Kidney (tissue), 14 donors: ENCODE measurements around the gene TDRD12. TPM values are rescaled to one million over a fixed set of nuclear protein-coding genes. Genes with fewer than 3 reads are reported as not detected.

Experiments
- DNase-seq, 5 donors: peaks; one replicate each; pipeline ENCODE4 v3.0.0-alpha.2; 2013 to 2020
- FAIRE-seq: peaks from 2 replicates; lab custom pipeline; 2012; peaks lifted over from hg19 to GRCh38; lab: Jason Lieb, UNC
- H3K27ac ChIP-seq, 2 donors: one replicate each; pipeline ENCODE4 v1.7.0; 2013; ENCODE audit warnings: low read depth in 2 of 2, low read length in 2 of 2, inconsistent platforms in 1 of 2
- H3K27me3 ChIP-seq: one replicate; pipeline ENCODE4 v1.7.1; 2013; ENCODE audit warnings: low read length, inconsistent platforms; ENCODE audit not compliant: control insufficient read depth, insufficient read depth
- H3K36me3 ChIP-seq, 3 donors: one replicate each; pipeline versions ENCODE4 v1.7.0 to v1.7.1; 2013; ENCODE audit warnings: low read length in 3 of 3, control low read depth in 1 of 3, inconsistent platforms in 1 of 3; ENCODE audit not compliant: insufficient read depth in 3 of 3, control insufficient read depth in 2 of 3
- H3K4me1 ChIP-seq, 3 donors: one replicate each; pipeline versions ENCODE4 v1.7.0 to v1.7.1; 2013; ENCODE audit warnings: low read length in 3 of 3, inconsistent platforms in 1 of 3, low read depth in 1 of 3; ENCODE audit not compliant: control insufficient read depth in 2 of 3, insufficient read depth in 2 of 3
- H3K4me3 ChIP-seq, 3 donors: one replicate each; pipeline versions ENCODE4 v1.7.0 to v1.8.1; 2013; ENCODE audit warnings: low read length in 3 of 3, control low read depth in 1 of 3, inconsistent platforms in 1 of 3
- H3K9ac ChIP-seq, 3 donors: one replicate each; pipeline versions ENCODE4 v1.7.0 to v1.7.1; 2013; ENCODE audit warnings: low read length in 3 of 3, control low read depth in 1 of 3, inconsistent platforms in 1 of 3
- H3K9me3 ChIP-seq, 3 donors: one replicate each; pipeline versions ENCODE4 v1.7.0 to v1.7.1; 2013; ENCODE audit warnings: low read length in 3 of 3, control low read depth in 1 of 3, inconsistent platforms in 1 of 3; ENCODE audit not compliant: control insufficient read depth in 2 of 3, insufficient read depth in 1 of 3
- CTCF ChIP-seq: IDR thresholded peaks from 3 replicates; pipeline ENCODE4 v1.5.1; 2012; ENCODE audit warnings: mild to moderate bottlenecking, moderate library complexity, borderline replicate concordance; ENCODE audit not compliant: insufficient read depth; ENCODE audit errors: extremely low read depth
- intact Hi-C: fragments of 100-400 bp; cut with DNase I; formaldehyde crosslinking; loops from one replicate; pipeline ENCODE4 v1.11.1; 2022
- polyA plus RNA-seq: library from polyadenylated mRNA; stranded (reverse); fragments of 350-450 nt; fragmentation: Illumina TruSeq; extraction: RNeasy Lipid Tissue Mini Kit (QIAGEN cat#74804); gene quantifications from one replicate; pipeline ENCODE4 v1.2.3, GENCODE V29; 2014; ENCODE audit warnings: low read depth, low replicate concordance; ENCODE audit not compliant: insufficient read depth
- total RNA-seq: library from RNA; stranded (reverse); fragmentation: NEBNext Ultra II Directional; extraction: Animal tissue kit (Norgen Biotek cat#: 25700); gene quantifications from one replicate; pipeline ENCODE4 v1.2.1, GENCODE V29; 2021
- donor health status: control.
- donor health status: control.
- donor health status: control.
- donor health status: control.
- donor health status: control.
- donor health status: DM: yes; HTN: yes; CAD: no.
- donor health status: Normal renal cell carcinoma (clear cell type).

The TDRD12 gene
- total and polyA plus RNA-seq, 2 donors from 2014 or later = 0.38 TPM; not detected in 1

GRCh38 chr19:32824916-32825608, 105.5 kb downstream of the TDRD12 start:
- DNase-seq = peak in 1 of 5 donors; percentile 37
- H3K4me1 ChIP-seq = peaks cover 0 to 5% (median 0%) of the 10 kb centered on the region in 3 donors
- no peak for FAIRE-seq
- no peaks in the 10 kb centered on the region for H3K27me3 ChIP-seq
- H3K4me3 ChIP-seq = no peak overlapping the region
- H3K36me3 ChIP-seq = peaks cover 0 to 9% (median 0%) of the 10 kb centered on the region in 3 donors
- intact Hi-C loops = no loop called here
- H3K9me3 ChIP-seq = no peaks in the 10 kb centered on the region
- H3K9ac ChIP-seq = no peak overlapping the region
- TF ChIP-seq CTCF = no peak
- H3K27ac ChIP-seq = no peak overlapping the region

- Histone ChIP-seq H3K36me3 (peaks cover 0 to 15% (median 0%) of the 10 kb centered on the region in 3 donors), H3K4me1 (peaks cover 0 to 5% (median 0%) of the 10 kb centered on the region in 3 donors), H3K27ac (no peak overlapping the region), H3K27me3 (no peaks in the 10 kb centered on the region), H3K9ac (no peak overlapping the region), H3K4me3 (no peak overlapping the region), H3K9me3 (no peaks in the 10 kb centered on the region)
- DNase-seq = no peak
- TF ChIP-seq CTCF = no peak
- intact Hi-C loops = no loop called here
- no peak for FAIRE-seq
These were observed 108.6 kb downstream of the TDRD12 start for GRCh38 chr19:32828139-32828538.

- Histone ChIP-seq H3K4me1 (peaks cover 0 to 5% (median 0%) of the 10 kb centered on the region in 3 donors), H3K9ac (no peak overlapping the region), H3K27ac (no peak overlapping the region), H3K9me3 (no peaks in the 10 kb centered on the region), H3K4me3 (no peak overlapping the region), H3K36me3 (peaks cover 0 to 15% (median 0%) of the 10 kb centered on the region in 3 donors), H3K27me3 (no peaks in the 10 kb centered on the region)
- FAIRE-seq = no peak
- TF ChIP-seq CTCF = no peak
- DNase-seq = no peak
- intact Hi-C loops = no loop called here
These were observed 109.2 kb downstream of the TDRD12 start for GRCh38 chr19:32828643-32829344.
